ENCODE results near the gene PRR15L.
A peak's percentile ranks its signal among the peaks of the same experiment; 100 is the strongest.

The PRR15L gene

GRCh38 chr17:47961406-47961805, 3.7 kb upstream of the PRR15L start:
- DNase-seq: no peak

- no peak for DNase-seq
These were observed 2.4 kb upstream of the PRR15L start for GRCh38 chr17:47959825-47960655.

GRCh38 chr17:47956791-47957590, 692 bp downstream of the PRR15L start:
- peak; percentile 49 for DNase-seq

DNA sequence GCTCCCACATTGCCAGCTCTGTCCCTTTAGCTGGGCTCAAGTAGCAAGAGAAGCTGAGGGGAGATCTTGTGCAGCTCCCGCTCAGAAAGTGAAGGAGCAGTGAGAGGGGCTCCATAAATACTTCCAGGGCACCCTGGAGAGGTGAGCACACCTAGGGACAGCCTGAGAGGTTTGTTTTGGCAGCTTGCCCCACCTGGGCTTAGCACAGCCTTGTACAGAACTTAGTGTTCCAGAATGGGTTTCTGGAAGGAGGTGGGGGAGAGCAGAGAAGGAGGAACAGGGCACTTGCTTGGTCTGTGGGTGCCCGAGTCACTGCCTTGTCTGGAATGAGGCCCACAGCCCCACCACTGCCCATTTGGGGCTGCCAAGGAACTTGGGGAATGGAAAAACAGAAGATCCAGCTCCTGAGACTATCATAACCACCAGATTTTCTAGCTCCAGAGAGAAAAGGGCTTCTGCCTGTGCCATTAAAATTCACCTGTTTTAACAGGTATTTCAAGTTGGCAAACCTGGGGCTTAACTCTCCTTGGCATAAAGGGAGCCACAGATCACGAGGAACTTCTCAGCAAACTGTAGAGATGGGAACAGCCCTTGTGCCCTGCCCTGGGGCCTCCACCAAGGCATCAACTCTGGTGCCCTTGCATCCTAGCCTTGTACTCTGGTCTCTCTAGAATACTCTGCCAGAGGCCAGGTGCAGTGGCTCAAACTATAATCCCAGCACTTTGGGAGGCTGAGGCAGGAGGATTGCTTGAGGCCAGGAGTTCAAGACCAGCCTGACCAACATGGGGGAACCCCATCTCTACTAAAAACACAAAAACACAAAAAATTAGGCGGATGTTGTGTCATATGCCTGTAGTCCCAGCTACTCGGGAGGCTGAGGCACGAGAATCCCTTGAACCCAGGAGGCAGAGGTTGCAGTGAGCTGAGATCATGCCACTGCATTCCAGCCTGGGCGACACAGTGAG, 1.9 kb downstream of the PRR15L start:
- no peak for DNase-seq

GRCh38 chr17:47953909-47954308, 3.8 kb downstream of the PRR15L start:
- no peak for DNase-seq

DNA sequence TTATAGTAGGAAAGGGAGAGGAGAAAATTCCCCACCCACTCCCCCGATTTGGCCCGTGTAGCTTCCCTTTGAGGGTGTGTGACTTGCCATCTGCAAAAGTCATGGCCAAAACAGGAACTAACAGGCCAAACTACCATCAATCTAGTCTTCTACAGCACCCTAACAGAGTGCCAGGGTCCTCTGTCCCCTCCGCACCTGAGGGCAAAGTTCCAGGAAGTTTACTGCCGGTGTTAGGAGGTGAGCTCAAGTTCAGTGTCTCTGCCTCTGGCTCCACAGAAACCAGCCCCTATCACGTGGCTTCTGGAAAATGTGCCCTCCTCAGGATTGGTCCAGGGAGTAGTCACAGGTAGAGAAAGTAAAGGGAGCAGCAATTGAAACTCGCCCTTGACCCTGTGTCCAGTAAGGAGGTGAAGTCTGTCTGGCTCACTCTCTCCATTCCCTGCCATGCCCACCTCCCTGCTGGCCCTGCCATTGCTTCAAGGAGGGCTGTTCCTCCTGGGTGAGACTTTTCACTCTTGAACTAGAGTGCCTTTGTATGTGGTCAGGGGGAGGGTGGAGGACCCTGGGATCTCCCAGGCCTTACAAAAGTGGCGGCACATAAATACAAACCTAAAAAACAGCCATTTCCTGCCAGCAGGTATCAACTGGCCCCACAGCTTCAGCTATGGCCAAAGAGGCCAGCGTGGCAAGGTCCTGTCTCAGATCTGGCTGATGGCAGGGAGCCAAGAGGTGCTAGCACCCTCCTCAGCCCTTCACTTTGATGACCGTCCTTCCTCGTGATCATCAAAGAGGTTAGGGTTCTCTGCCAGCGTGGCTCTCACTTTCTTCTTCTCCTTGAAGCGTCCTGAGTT, 5.3 kb downstream of the PRR15L start:
- DNase-seq: no peak

GRCh38 chr17:47950448-47950847, 7.2 kb downstream of the PRR15L start:
- no peak for DNase-seq

DNA sequence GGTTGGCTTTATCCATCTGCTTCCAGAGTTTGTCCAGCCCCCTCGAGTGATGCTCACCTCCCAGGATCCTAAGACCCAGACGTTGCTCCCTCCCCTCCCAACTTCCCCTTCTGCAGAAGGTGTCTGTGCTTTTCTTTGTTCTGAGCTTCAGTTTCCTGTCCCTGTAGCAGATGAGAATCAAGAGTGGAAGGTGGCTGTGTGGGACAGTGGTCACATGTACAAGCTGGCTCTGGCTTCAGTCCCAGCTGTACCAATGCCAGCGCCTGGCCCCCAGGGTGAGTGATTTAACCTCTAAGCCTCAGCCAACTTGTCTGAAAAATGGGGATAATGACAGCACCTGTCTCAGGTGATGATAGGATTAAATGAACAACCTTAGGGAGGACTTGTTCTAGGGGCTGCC, 7.7 kb downstream of the PRR15L start:
- no peak for DNase-seq

DNA sequence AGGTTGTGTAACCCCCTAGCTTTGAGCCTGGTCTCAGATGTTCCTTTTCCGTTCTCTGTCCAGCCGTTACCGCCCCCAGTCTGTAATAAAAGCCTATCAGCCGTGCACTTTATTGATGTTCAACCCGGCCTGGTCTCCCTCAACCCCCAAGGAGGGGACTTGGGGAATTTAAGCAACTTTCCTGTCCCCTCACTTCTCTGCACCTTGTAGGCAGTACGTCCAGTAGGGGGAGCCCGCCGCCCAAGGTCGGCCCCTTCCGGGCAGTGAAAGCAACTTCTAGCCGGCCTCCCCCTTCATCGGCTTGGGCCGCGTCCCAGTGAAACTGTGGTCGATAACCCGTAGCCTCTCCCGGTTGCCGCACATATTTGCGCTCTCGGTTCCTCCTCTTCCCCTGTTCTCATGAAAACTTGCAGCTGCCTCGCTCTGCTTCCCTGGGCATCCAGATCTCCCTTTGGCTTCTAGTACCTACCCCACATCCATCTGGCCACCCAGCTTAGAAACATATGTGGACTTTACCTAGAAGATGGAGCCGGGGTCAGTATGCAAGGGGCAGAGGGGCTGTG, 8.4 kb downstream of the PRR15L start:
- DNase-seq: peak; percentile 79

DNA sequence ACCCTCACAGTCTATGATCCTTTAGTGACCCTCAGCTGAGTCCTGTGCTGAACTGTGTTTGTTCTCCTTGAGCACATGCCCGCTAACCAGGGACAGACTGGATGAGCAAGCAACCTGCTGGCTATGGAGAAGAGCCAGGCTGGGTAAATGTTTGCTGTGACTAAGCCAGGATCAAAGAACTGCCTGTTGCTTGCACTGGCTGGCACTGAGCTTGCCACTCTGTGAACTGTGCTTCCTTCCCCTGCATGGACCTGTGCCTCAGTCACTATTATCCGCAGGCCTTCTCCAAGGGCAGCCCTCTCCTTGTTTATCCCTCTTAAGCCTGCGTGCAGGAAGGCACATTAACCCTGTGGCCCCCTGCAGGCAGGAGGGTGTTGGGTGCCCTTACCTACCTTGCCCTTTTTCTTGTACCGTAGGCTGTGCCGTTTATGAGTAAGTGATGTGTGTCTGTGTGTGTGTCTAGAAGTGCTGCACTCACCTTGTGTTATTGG, 8.9 kb downstream of the PRR15L start:
- DNase-seq: no peak

GRCh38 chr17:47946929-47947397, 10.7 kb downstream of the PRR15L start:
- DNase-seq: no peak

GRCh38 chr17:47946516-47946915, 11.2 kb downstream of the PRR15L start:
- DNase-seq: no peak

DNA sequence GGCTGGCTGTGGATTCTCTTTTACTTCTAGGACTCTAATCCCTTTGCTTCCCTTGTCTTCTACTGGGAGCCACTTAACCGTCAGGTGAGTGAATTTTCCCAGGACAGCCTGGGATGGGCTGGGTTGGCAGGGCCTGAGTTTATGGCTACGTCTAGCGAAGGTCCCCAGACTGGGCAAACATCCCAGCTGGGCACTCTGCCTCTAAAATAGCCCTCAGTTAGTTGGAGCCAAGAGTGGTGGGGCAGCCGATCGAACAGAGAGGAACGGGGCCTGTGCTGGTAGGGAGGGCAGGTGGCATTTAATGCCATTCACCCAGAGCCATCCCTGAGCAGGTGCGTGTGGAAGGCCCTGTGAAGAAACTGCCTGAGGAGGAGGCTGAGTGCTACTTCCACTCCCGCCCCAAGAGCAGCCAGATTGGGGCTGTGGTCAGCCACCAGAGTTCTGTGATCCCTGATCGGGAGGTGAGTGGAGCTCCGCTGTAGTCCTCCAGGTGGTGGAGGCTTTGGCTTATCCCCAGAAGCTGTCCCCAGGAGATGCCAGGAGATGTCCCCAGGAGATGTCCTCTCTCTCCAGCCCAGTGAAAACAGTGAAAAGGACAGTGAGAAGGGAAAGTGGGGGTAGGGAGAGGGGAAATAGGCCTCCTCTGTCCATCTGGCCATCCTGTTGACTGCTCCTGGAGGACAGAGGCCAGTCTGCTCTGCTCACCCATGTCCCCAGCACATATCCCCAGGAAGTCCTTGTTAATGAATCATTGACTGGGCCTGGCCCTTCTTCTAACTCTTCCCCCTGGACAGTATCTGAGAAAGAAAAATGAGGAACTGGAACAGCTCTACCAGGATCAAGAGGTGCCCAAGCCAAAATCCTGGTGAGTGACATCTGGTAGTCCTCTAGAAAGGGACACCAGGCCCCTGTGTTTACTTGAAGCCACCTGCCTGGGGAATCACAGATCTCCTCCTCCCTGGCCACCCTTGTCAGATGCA, 11.9 kb downstream of the PRR15L start:
- no peak for DNase-seq

- no peak for DNase-seq
These were observed 12.6 kb downstream of the PRR15L start for GRCh38 chr17:47945080-47945479.

GRCh38 chr17:47942568-47942967, 15.1 kb downstream of the PRR15L start:
- no peak for DNase-seq

DNA sequence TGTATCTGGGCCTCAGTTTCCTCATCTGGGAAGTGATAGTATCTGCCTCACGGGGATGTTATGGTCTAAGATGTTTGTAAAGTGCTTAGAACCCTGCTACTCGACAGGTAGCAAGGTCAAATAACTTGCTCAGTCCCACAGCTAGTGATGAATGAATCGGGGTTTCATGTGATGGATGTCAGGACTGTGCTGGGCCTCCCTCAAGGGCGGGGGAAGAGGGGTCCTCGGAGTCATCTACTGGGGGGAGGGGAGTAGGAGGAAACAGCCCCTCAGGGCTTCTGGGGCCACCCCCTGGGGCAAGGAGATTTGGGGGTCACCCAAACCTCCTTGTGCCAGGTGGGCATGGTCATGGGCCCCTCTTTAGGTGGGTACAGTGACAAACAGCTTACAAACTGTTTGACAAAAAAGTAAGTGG, 15.6 kb downstream of the PRR15L start:
- no peak for DNase-seq

DNA sequence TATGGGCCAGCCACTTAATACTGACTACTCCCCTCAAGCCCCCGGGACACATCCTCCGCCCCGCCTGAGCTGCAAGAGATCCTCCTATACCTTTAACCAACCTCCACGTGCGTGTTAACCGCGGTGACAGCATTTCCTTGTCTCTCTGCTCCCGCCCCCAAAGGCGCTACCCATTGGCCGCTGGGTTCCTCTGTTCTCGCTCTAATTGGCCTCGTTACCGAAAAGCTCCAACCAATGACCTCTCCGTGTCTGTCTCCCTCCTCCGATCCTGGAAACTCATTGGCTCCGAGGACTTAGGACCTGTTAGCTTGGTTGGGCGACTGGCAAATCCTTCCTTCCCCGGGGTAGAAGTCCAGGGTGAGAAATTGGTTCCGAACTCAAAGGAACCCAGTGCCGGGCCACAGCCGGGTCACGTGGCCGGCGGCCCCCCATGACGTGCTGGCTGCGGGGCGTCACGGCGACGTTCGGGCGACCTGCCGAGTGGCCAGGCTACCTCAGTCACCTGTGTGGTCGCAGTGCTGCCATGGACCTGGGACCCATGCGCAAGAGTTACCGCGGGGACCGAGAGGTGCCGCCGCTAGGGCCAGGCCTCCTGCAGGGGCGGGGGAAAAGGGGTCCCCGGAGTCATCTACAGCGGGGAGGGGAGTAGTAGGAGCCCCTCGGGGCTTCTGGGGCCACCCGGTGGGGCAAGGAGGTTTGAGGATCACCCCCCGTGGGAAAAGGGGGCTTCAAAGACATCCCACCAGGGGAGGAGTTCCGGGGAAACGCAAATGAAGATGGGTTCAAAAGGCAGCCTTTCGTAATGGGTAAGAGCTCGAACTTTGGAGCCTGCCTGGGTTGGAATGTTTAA, 16.2 kb downstream of the PRR15L start, which contains the start of gene PNPO:
Gene PNPO (plus strand): TSS at position 326 of the 850 bp plus-strand sequence. CDS start 105 bp downstream, at position 431.
- DNase-seq: peak; percentile 91

DNA sequence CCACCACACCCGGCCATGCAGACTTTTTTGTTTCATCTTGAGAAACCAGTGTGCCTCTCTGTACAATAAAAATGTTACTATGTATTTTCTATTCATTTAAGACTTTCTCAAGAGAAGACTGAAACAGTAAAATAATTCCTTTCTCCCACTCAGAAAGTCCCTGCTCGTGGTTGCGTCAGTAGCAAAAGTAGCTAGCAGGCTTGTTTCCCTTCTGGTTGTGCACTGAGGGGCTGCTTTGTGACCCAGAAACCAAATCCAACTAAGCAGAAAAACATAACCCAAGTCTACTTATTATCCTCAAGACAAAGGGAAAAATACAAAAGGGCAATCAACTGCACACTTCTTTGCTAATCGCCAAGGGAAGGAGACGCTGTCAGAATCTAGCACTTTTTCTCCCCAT, 19.7 kb downstream of the PRR15L start:
- no peak for DNase-seq
